ENCODE data around the gene GUCY1A1.

The GUCY1A1 gene

GRCh38 chr4:155703486-155704247 lies 37.0 kb downstream of the GUCY1A1 start:
- H3K27ac ChIP-seq (ENCODE audit: extremely low read depth, low read depth, low read length) = no peak overlapping the region
- no peaks in the 10 kb centered on the region for H3K36me3 ChIP-seq (ENCODE audit: control insufficient read depth in 2 of 2, insufficient read depth in 1 of 2, low read length in 2 of 2)
- TF ChIP-seq TRIM28 (IDR thresholded peaks at IDR 0.05; ENCODE audit: borderline replicate concordance, low read length) (no peak), ZBTB8A (tag by site-specific recombination; IDR thresholded peaks at IDR 0.05) (no peak), ZBTB17 (tag by site-specific recombination; IDR thresholded peaks at IDR 0.05) (no peak), ZNF792 (tag by site-specific recombination; IDR thresholded peaks at IDR 0.05) (no peak), PRDM10 (tag by site-specific recombination; IDR thresholded peaks at IDR 0.05) (no peak), ZNF580 (tag by site-specific recombination; IDR thresholded peaks at IDR 0.05) (no peak), EGR2 (tag by site-specific recombination; IDR thresholded peaks at IDR 0.05; ENCODE audit: low read depth) (no peak)
- ChIA-PET CTCF (no interaction called here), POLR2A (no interaction called here)
- no peaks in the 10 kb centered on the region for H3K9me3 ChIP-seq (ENCODE audit: control insufficient read depth, insufficient read depth, low read depth, low read length)
- peaks cover 9% of the 10 kb centered on the region; the same call in 1 of the 2 replicates for H3K4me1 ChIP-seq (ENCODE audit: control insufficient read depth, insufficient read depth, low read length)
- H3K4me3 ChIP-seq (ENCODE audit: low read depth, low read length) = no peak overlapping the region

GRCh38 chr4:155704841-155705404 lies 38.3 kb downstream of the GUCY1A1 start:
- Histone ChIP-seq H3K4me1 (ENCODE audit: control insufficient read depth, insufficient read depth, low read length) (peaks cover 9% of the 10 kb centered on the region; the same call in 1 of the 2 replicates), H3K9me3 (ENCODE audit: control insufficient read depth, insufficient read depth, low read depth, low read length) (no peaks in the 10 kb centered on the region), H3K36me3 (ENCODE audit: control insufficient read depth in 2 of 2, insufficient read depth in 1 of 2, low read length in 2 of 2) (no peaks in the 10 kb centered on the region; a peak in 1 of 3 replicates), H3K4me3 (ENCODE audit: low read depth, low read length) (no peak overlapping the region), H3K27ac (ENCODE audit: extremely low read depth, low read depth, low read length) (no peak overlapping the region)
- TF ChIP-seq ZNF596 (tag by site-specific recombination; IDR thresholded peaks at IDR 0.05) (no peak), ZNF23 (tag by site-specific recombination; IDR thresholded peaks at IDR 0.05; ENCODE audit: borderline replicate concordance) (no peak), ZFP37 (tag by site-specific recombination; IDR thresholded peaks at IDR 0.05) (no peak), WT1 (tag by site-specific recombination; IDR thresholded peaks at IDR 0.05) (no peak), ZSCAN4 (tag by site-specific recombination; IDR thresholded peaks at IDR 0.05) (no peak), ZNF624 (tag by site-specific recombination; IDR thresholded peaks at IDR 0.05) (no peak), INSM2 (tag by site-specific recombination; IDR thresholded peaks at IDR 0.05) (no peak)
- ChIA-PET POLR2A (interaction anchor here (1.3 kb wide), 1 partner anchor 54 kb away, joined by 3 read pairs; the partner anchor contains the start of gene GUCY1B1), CTCF (interaction anchor here (0.6 kb wide), 1 partner anchor 14 kb away, joined by 3 read pairs; no protein-coding TSS in a partner anchor)

Data from HEK293 (cell line).